Uterus (tissue), 4 donors: ENCODE results near the gene CD63. TPM values are rescaled to one million over a fixed set of nuclear protein-coding genes. Genes with fewer than 3 reads are reported as not detected.
"Not testable (repeated sequence)": the region's sequence is repeated elsewhere in the genome, so short reads cannot be mapped to it uniquely, and the experiment has no call there.

Experiments
- DNase-seq, 2 donors: peaks; one replicate each; pipeline ENCODE4 v3.0.0-alpha.2; 2019 to 2020
- H3K27ac ChIP-seq, 2 donors: fragments of 200-600 bp; sonication (generic); 1 replicate in 1 of 2; 2 replicates in 1 of 2; pipeline ENCODE4 v1.5.1; 2016 to 2018
- H3K27me3 ChIP-seq, 2 donors: fragments of 200-600 bp; sonication (generic); one replicate each; pipeline ENCODE4 v1.5.1; 2018 to 2019; ENCODE audit warnings: control low read depth in 1 of 2
- H3K36me3 ChIP-seq, 2 donors: fragments of 200-600 bp; sonication (generic); one replicate each; pipeline ENCODE4 v1.5.1; 2019; ENCODE audit warnings: control low read depth in 1 of 2
- H3K4me1 ChIP-seq, 2 donors: fragments of 200-600 bp; sonication (generic); one replicate each; pipeline ENCODE4 v1.5.1; 2018 to 2019; ENCODE audit warnings: control low read depth in 1 of 2
- H3K4me3 ChIP-seq, 2 donors: fragments of 200-600 bp; sonication (generic); 1 replicate in 1 of 2; 2 replicates in 1 of 2; pipeline ENCODE4 v1.5.1; 2018 to 2019; ENCODE audit warnings: mild to moderate bottlenecking in 1 of 2
- H3K9me3 ChIP-seq, 2 donors: fragments of 200-600 bp; sonication (generic); one replicate each; pipeline ENCODE4 v1.5.1; 2019; ENCODE audit warnings: control low read depth in 1 of 2
- CTCF ChIP-seq, 4 experiments: fragments of 200-600 bp in 2 of 4; fragments of 450-650 bp in 2 of 4; sonication (generic) in 2 of 4; IDR thresholded peaks; one replicate each; pipeline ENCODE4 v1.5.1; 2016 to 2019; ENCODE audit warnings: antibody characterized with exemption in 4 of 4, mild to moderate bottlenecking in 2 of 4, moderate library complexity in 1 of 4
- POLR2A ChIP-seq, 2 donors: fragments of 450-650 bp; IDR thresholded peaks; one replicate each; pipeline ENCODE4 v1.6.1; 2016; ENCODE audit warnings: antibody characterized with exemption in 2 of 2, mild to moderate bottlenecking in 1 of 2, moderate library complexity in 1 of 2
- intact Hi-C: fragments of 100-400 bp; cut with DNase I; formaldehyde crosslinking; loops from one replicate; pipeline ENCODE4 v1.15.1; 2023; ENCODE audit warnings: low total_unique reads
- total RNA-seq, 4 donors: library from RNA; depleted of rRNA in 3 of 4; stranded (reverse); fragments of >200 nt in 3 of 4; gene quantifications; one replicate each; pipeline versions ENCODE4 v1.1.0 to v1.2.4, GENCODE V29; 2014 to 2023
- donor health status: DM: yes; HTN: yes; CAD: no.

CD63 gene
- total RNA-seq, 4 donors from 2014 or later: 417 to 911 (median 637) TPM

GRCh38 chr12:55762646-55763045 lies 33.8 kb upstream of the CD63 start:
- Histone ChIP-seq H3K9me3 (no peaks in the 10 kb centered on the region), H3K4me1 (no peaks in the 10 kb centered on the region), H3K27me3 (no peaks in the 10 kb centered on the region), H3K4me3 (no peak overlapping the region), H3K36me3 (no peaks in the 10 kb centered on the region), H3K27ac (no peak overlapping the region)
- no peak for TF ChIP-seq CTCF (IDR thresholded peaks at IDR 0.05)
- no peak for TF ChIP-seq POLR2A (IDR thresholded peaks at IDR 0.05)
- DNase-seq: no peak
- intact Hi-C loops: no loop called here

GRCh38 chr12:55760663-55761062 lies 31.9 kb upstream of the CD63 start:
- intact Hi-C loops: no loop called here
- DNase-seq: no peak
- H3K36me3 ChIP-seq: no peaks in the 10 kb centered on the region
- H3K27ac ChIP-seq: no peak overlapping the region
- no peaks in the 10 kb centered on the region for H3K4me1 ChIP-seq
- TF ChIP-seq POLR2A (IDR thresholded peaks at IDR 0.05) (no peak), CTCF (IDR thresholded peaks at IDR 0.05) (no peak)
- no peaks in the 10 kb centered on the region for H3K9me3 ChIP-seq
- H3K4me3 ChIP-seq: no peak overlapping the region
- no peaks in the 10 kb centered on the region for H3K27me3 ChIP-seq

- DNase-seq, H3K9me3 ChIP-seq, H3K4me3 ChIP-seq, intact Hi-C loops, H3K27ac ChIP-seq, H3K4me1 ChIP-seq, H3K27me3 ChIP-seq, H3K36me3 ChIP-seq: not testable (repeated sequence)
These were observed 29.8 kb upstream of the CD63 start for GRCh38 chr12:55758575-55758974.

GRCh38 chr12:55757701-55758100 lies 28.9 kb upstream of the CD63 start:
- no peak overlapping the region for H3K27ac ChIP-seq
- TF ChIP-seq CTCF (IDR thresholded peaks at IDR 0.05): no peak
- no peak for TF ChIP-seq POLR2A (IDR thresholded peaks at IDR 0.05)
- H3K4me3 ChIP-seq: no peak overlapping the region
- no peaks in the 10 kb centered on the region for H3K9me3 ChIP-seq
- no peak for DNase-seq
- H3K27me3 ChIP-seq: no peaks in the 10 kb centered on the region
- H3K36me3 ChIP-seq: no peaks in the 10 kb centered on the region
- intact Hi-C loops: no loop called here
- H3K4me1 ChIP-seq: no peaks in the 10 kb centered on the region

GRCh38 chr12:55755246-55755645 lies 26.4 kb upstream of the CD63 start:
- DNase-seq: no peak
- Histone ChIP-seq H3K27ac (peak overlapping the region in 1 of 2 donors; percentile 11), H3K36me3 (no peaks in the 10 kb centered on the region), H3K27me3 (no peaks in the 10 kb centered on the region), H3K4me3 (no peak overlapping the region), H3K4me1 (no peaks in the 10 kb centered on the region), H3K9me3 (no peaks in the 10 kb centered on the region)
- intact Hi-C loops: no loop called here
- TF ChIP-seq CTCF (IDR thresholded peaks at IDR 0.05): no peak
- no peak for TF ChIP-seq POLR2A (IDR thresholded peaks at IDR 0.05)
